ENCODE measurements around the gene SCN3B.

DNA sequence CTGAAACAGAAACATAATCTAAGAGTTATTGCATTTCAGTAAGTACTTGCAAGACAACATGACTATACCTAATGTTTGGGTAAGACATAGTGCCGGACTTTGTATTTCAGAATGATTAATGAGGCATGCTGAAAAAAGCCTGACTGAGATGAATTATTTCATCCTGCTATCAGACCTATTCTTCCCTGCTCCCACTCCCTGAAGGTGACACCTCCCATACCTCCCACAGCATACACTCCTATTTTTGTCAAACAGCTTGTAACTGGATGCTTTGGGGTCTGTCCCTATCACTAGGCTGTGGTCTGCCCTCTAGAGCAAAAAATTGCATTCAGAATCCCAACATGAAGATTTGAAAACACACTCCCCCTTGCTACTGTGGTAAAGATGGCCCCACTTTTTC, 10.9 kb upstream of the SCN3B start:
- TF ChIP-seq, protein P1, sequence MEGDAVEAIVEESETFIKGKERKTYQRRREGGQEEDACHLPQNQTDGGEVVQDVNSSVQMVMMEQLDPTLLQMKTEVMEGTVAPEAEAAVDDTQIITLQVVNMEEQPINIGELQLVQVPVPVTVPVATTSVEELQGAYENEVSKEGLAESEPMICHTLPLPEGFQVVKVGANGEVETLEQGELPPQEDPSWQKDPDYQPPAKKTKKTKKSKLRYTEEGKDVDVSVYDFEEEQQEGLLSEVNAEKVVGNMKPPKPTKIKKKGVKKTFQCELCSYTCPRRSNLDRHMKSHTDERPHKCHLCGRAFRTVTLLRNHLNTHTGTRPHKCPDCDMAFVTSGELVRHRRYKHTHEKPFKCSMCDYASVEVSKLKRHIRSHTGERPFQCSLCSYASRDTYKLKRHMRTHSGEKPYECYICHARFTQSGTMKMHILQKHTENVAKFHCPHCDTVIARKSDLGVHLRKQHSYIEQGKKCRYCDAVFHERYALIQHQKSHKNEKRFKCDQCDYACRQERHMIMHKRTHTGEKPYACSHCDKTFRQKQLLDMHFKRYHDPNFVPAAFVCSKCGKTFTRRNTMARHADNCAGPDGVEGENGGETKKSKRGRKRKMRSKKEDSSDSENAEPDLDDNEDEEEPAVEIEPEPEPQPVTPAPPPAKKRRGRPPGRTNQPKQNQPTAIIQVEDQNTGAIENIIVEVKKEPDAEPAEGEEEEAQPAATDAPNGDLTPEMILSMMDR (IDR thresholded peaks at IDR 0.05): no peak
- no peak for TF ChIP-seq ZFX (IDR thresholded peaks at IDR 0.05; ENCODE audit: borderline replicate concordance)
